Measurements from ENCODE around the gene SDK2.

DNA sequence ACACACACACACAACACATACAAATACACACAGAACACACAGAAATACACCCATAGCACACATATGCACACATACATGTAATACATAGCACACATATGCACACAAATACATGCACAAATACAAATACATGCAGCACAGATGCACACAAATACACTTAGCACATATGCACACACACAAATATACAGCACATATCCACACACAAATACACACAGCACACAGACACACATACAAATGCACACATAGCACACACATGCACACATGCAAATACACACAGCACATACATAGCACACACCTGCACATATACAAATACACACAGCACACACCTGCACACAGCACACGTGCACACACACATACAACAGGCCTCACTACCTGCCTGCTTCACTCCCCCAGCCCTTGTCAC lies 49.6 kb downstream of the SDK2 start:
- TF ChIP-seq, protein P1, sequence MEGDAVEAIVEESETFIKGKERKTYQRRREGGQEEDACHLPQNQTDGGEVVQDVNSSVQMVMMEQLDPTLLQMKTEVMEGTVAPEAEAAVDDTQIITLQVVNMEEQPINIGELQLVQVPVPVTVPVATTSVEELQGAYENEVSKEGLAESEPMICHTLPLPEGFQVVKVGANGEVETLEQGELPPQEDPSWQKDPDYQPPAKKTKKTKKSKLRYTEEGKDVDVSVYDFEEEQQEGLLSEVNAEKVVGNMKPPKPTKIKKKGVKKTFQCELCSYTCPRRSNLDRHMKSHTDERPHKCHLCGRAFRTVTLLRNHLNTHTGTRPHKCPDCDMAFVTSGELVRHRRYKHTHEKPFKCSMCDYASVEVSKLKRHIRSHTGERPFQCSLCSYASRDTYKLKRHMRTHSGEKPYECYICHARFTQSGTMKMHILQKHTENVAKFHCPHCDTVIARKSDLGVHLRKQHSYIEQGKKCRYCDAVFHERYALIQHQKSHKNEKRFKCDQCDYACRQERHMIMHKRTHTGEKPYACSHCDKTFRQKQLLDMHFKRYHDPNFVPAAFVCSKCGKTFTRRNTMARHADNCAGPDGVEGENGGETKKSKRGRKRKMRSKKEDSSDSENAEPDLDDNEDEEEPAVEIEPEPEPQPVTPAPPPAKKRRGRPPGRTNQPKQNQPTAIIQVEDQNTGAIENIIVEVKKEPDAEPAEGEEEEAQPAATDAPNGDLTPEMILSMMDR (IDR thresholded peaks at IDR 0.05; ENCODE audit: low read depth, low read length, poor library complexity, severe bottlenecking) = no peak
- TF ChIP-seq EZH2phosphoT487 (IDR thresholded peaks at IDR 0.05; ENCODE audit: borderline replicate concordance, low read length) = no peak

All from DOHH2 (cell line).